Measurements from ENCODE around the gene PDCD2L. TPM values are rescaled to one million over a fixed set of nuclear protein-coding genes. Genes with fewer than 3 reads are reported as not detected.
"Not testable (repeated sequence)": the region's sequence is repeated elsewhere in the genome, so short reads cannot be mapped to it uniquely, and the experiment has no call there.

PDCD2L gene
- total and polyA plus RNA-seq, 3 donors from 2014 or later, result 29.0 to 35.1 (median 33.8) TPM

DNA sequence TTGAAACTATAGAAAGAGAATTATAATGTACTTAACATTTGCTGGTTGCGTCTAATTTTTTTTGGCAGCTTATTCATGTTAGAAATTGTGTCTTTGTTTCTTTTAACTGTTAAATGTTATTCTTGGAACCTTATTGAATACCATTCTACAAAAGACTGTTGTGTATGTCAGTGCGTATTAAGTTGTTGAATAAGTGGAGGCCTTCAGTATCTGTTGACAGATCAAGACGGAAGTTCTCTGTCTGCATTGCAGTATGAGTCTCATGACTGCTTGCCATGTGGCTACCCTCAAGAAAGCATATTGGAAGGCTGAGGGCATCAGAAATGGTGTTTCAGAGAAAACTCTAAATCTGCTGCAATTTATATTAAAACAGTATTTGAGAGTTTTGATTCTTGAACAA, 32.5 kb downstream of the PDCD2L start:
- 55 to 67% methylated on average over 3 of the region's 3 CpGs for WGBS, 2 donors
- no peak overlapping the region for H3K27ac ChIP-seq
- H3K4me3 ChIP-seq, result no peak overlapping the region
- DNase-seq, result no peak
- H3K36me3 ChIP-seq (ENCODE audit: low read depth, missing control alignments), result no peaks in the 10 kb centered on the region
- no peaks in the 10 kb centered on the region for H3K9me3 ChIP-seq
- intact Hi-C loops (cut with DNase I; ENCODE audit: low total_unique reads), result no loop called here
- H3K27me3 ChIP-seq, result no peaks in the 10 kb centered on the region
- TF ChIP-seq, protein P1, sequence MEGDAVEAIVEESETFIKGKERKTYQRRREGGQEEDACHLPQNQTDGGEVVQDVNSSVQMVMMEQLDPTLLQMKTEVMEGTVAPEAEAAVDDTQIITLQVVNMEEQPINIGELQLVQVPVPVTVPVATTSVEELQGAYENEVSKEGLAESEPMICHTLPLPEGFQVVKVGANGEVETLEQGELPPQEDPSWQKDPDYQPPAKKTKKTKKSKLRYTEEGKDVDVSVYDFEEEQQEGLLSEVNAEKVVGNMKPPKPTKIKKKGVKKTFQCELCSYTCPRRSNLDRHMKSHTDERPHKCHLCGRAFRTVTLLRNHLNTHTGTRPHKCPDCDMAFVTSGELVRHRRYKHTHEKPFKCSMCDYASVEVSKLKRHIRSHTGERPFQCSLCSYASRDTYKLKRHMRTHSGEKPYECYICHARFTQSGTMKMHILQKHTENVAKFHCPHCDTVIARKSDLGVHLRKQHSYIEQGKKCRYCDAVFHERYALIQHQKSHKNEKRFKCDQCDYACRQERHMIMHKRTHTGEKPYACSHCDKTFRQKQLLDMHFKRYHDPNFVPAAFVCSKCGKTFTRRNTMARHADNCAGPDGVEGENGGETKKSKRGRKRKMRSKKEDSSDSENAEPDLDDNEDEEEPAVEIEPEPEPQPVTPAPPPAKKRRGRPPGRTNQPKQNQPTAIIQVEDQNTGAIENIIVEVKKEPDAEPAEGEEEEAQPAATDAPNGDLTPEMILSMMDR (IDR thresholded peaks at IDR 0.05), result no peak
- TF ChIP-seq POLR2A (IDR thresholded peaks at IDR 0.05), result no peak
- H3K4me1 ChIP-seq, result peaks cover 5% of the 10 kb centered on the region

DNA sequence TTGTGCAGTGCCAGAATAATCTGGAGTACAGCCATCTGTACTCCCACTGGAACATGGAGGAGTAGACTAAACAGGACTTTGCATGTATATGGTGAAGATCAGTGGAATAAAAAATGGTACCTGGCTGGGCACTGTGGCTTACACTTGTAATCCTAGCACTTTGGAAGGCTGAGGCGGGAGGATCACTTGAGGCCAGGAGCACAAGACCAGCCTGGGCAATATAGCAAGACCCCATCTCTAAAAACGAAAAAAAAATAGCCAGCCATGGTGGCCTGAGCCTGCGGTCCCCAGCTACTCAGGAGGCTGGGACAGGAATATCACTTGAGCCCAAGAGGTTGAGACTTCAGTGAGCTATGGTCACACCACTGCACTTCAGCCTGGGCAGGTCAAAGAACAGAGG, 44.0 kb downstream of the PDCD2L start:
- DNase-seq, result no peak
- Histone ChIP-seq H3K4me3 (no peak overlapping the region), H3K27ac (no peak overlapping the region), H3K36me3 (ENCODE audit: low read depth, missing control alignments) (no peaks in the 10 kb centered on the region), H3K9me3 (no peaks in the 10 kb centered on the region), H3K4me1 (no peaks in the 10 kb centered on the region), H3K27me3 (no peaks in the 10 kb centered on the region)
- 92 to 100% methylated on average over 3 of the region's 3 CpGs for WGBS, 2 donors
- TF ChIP-seq POLR2A (IDR thresholded peaks at IDR 0.05), result no peak
- TF ChIP-seq, protein P1 (IDR thresholded peaks at IDR 0.05), result no peak
- intact Hi-C loops (cut with DNase I; ENCODE audit: low total_unique reads), result no loop called here

DNA sequence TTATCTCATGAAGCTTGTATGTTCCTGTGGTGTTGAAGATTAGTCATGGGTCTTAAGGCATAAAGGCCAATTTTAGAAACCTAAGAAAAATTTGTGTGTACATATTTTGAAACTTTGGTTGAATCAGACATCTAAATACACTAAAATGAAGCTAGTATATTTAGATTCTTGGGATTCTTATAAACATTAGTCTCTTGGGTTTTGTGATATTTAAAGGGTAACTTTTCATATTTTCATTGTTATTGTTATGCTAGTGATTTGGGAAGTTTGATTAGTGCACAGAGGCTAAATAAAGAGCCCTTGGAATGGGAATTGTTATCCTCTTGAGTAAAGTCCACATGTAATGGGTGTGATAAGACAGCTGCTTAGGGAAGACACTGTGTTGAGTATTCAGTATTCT, 48.5 kb downstream of the PDCD2L start:
- DNase-seq, result no peak
- no peaks in the 10 kb centered on the region for H3K36me3 ChIP-seq (ENCODE audit: low read depth, missing control alignments)
- H3K4me3 ChIP-seq, result no peak overlapping the region
- no peaks in the 10 kb centered on the region for H3K4me1 ChIP-seq
- no peaks in the 10 kb centered on the region for H3K9me3 ChIP-seq
- H3K27me3 ChIP-seq, result no peaks in the 10 kb centered on the region
- TF ChIP-seq, protein P1 (IDR thresholded peaks at IDR 0.05), result no peak
- TF ChIP-seq POLR2A (IDR thresholded peaks at IDR 0.05), result no peak
- intact Hi-C loops (cut with DNase I; ENCODE audit: low total_unique reads), result no loop called here
- no peak overlapping the region for H3K27ac ChIP-seq

DNA sequence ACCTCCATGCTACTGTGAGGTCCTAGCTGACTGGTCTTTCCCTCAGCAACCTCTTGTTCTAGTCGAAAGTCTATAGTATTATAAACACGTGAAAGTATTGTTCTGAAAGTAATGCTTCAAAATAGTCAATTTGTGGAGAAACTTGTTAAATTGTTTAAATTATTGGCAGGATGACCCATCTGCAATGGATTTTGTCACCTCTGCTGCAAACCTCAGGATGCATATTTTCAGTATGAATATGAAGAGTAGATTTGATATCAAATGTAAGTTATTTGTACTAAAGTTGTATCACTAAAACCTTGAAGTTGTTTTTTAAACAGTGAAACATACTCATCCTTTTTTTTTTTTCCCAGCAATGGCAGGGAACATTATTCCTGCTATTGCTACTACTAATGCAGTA, 49.9 kb downstream of the PDCD2L start:
- H3K27ac ChIP-seq, result no peak overlapping the region
- H3K9me3 ChIP-seq, result no peaks in the 10 kb centered on the region
- intact Hi-C loops (cut with DNase I; ENCODE audit: low total_unique reads), result no loop called here
- TF ChIP-seq, protein P1 (IDR thresholded peaks at IDR 0.05), result no peak
- TF ChIP-seq POLR2A (IDR thresholded peaks at IDR 0.05), result no peak
- H3K4me3 ChIP-seq, result no peak overlapping the region
- H3K36me3 ChIP-seq (ENCODE audit: low read depth, missing control alignments), result no peaks in the 10 kb centered on the region
- no peak for DNase-seq
- no peaks in the 10 kb centered on the region for H3K27me3 ChIP-seq
- WGBS, 2 donors, result 85 to 94% methylated on average over 2 of the region's 2 CpGs
- no peaks in the 10 kb centered on the region for H3K4me1 ChIP-seq

DNA sequence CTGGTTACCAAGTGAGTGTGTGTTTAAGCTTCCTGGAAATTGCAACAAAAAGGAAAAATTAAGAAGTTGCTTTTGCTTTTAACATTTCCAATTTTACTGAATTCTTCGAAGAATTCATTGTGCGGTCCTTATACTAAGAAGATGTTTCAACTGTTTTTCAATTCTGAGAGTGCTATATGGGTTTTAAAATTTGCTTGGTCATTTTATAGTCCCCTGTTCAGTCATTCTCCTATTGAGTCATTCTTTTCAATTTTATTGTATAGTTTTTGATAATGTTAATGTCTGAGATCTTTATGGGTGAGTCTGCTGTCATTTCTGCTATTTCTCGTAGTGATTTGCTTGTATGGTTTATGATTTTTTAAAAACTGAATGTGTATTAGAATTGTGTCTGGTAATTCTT, 50.5 kb downstream of the PDCD2L start:
- no peak overlapping the region for H3K27ac ChIP-seq
- no peak overlapping the region for H3K4me3 ChIP-seq
- TF ChIP-seq POLR2A (IDR thresholded peaks at IDR 0.05), result no peak
- TF ChIP-seq, protein P1 (IDR thresholded peaks at IDR 0.05), result no peak
- H3K27me3 ChIP-seq, result no peaks in the 10 kb centered on the region
- no peaks in the 10 kb centered on the region for H3K36me3 ChIP-seq (ENCODE audit: low read depth, missing control alignments)
- no peaks in the 10 kb centered on the region for H3K4me1 ChIP-seq
- no peak for DNase-seq
- intact Hi-C loops (cut with DNase I; ENCODE audit: low total_unique reads), result no loop called here
- H3K9me3 ChIP-seq, result no peaks in the 10 kb centered on the region
- WGBS, 2 donors, result 94 to 95% methylated on average over 3 of the region's 3 CpGs

DNA sequence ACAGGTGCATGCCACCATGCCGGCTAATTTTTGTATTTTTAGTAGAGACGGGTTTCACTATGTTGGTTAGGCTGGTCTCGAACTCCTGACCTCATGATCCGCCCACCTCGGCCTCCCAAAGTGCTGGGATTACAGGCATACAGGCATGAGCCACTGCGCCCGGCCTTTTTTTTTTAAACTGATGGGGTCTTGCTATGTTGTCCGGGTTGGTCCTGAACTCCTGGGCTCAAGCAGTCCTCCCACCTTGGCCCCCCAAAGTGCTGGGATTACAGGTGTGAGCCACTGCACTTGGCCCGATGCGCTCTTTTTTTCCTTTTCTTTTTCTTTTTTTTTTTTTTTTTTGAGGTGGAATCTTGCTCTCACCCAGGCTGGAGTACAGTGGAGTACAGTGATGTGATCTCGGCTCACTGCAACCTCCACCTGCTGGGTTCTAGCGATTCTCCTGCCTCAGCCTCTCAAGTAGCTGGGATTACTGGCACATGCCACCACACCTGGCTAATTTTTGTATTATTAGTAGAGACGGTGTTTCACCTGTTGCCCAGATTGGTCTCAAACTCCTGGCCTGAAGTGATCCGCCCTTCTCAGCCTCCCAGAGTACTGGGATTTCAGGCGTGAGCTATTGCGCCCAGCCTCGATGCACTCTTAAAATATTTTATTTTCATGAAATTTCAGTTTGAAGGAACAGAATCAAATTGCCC, 51.7 kb downstream of the PDCD2L start:
- H3K4me3 ChIP-seq; H3K36me3 ChIP-seq (ENCODE audit: low read depth, missing control alignments); intact Hi-C loops (cut with DNase I; ENCODE audit: low total_unique reads); H3K4me1 ChIP-seq; H3K27ac ChIP-seq; DNase-seq; H3K9me3 ChIP-seq; H3K27me3 ChIP-seq: not testable (repeated sequence)
- WGBS, 2 donors, result 91 to 94% methylated on average over 15 to 17 of the region's 17 CpGs

All from testis (tissue), 3 donors.